IMR-90 (cell line): ENCODE measurements around the gene ABHD2.

ENCODE experiments used
- BHLHE40 ChIP-seq: fragments of 150-350 bp; IDR thresholded peaks from 2 replicates; pipeline ENCODE4 v1.6.1; 2016; ENCODE audit warnings: mild to moderate bottlenecking, low read depth, low read length
- CEBPB ChIP-seq: IDR thresholded peaks from 2 replicates; pipeline ENCODE4 v1.6.1; 2012; ENCODE audit warnings: low read depth, low read length, improper control_type of control experiment
- CTCF ChIP-seq: conservative IDR thresholded peaks from 2 replicates; pipeline ENCODE4 v1.5.1; 2012; ENCODE audit warnings: mild to moderate bottlenecking, low read depth, low read length, improper control_type of control experiment
- ELK1 ChIP-seq: fragments of 150-350 bp; IDR thresholded peaks from 2 replicates; pipeline ENCODE4 v1.6.1; 2016; ENCODE audit warnings: low read depth, mild to moderate bottlenecking, low read length, moderate library complexity, borderline replicate concordance
- MAFK ChIP-seq: IDR thresholded peaks from 2 replicates; pipeline ENCODE4 v1.6.1; 2012; ENCODE audit warnings: low read depth, low read length, improper control_type of control experiment
- MXI1 ChIP-seq: IDR thresholded peaks from 2 replicates; pipeline ENCODE4 v1.6.1; 2012; ENCODE audit warnings: low read depth, mild to moderate bottlenecking, low read length, moderate library complexity, borderline replicate concordance
- POLR2A ChIP-seq: IDR thresholded peaks from 2 replicates; pipeline ENCODE4 v1.6.1; 2012; ENCODE audit warnings: mild to moderate bottlenecking, low read depth, low read length
- RAD21 ChIP-seq: IDR thresholded peaks from 2 replicates; pipeline ENCODE4 v1.6.1; 2012; ENCODE audit warnings: low read length, improper control_type of control experiment
- SMC3 ChIP-seq: fragments of 150-350 bp; IDR thresholded peaks from 2 replicates; pipeline ENCODE4 v1.6.1; 2016; ENCODE audit warnings: low read depth, mild to moderate bottlenecking, antibody characterized with exemption, low read length, moderate library complexity
- TF ChIP-seq, protein P1 (sequence below): fragments of 150-350 bp; IDR thresholded peaks from 2 replicates; pipeline ENCODE4 v1.6.1; 2017; ENCODE audit warnings: mild to moderate bottlenecking, antibody characterized with exemption, low read length, low read depth

DNA sequence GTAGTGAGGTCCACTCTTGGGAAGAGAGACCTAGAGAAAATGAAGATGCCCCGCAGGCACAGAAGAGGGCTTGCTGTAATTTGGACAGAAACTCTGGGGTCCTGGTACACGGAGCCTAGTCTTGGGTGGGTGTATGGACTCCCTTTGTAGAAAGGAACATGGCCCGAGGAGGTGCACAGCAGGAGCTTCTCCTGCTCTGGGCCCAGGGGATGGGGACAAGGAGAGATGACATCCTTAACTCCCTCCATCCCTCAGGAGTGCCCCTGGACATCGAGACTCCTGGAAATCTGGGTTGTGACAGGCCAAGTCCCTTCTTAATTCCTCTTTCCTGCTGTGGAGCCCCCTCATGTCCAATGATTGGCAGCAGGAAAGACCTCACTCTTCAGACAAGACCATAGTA is 29.9 kb upstream of the ABHD2 start:
- TF ChIP-seq CTCF (no peak), RAD21 (no peak), BHLHE40 (no peak), POLR2A (no peak), MXI1 (no peak), ELK1 (no peak), SMC3 (no peak), MAFK (no peak), CEBPB (no peak)
- TF ChIP-seq, protein P1, sequence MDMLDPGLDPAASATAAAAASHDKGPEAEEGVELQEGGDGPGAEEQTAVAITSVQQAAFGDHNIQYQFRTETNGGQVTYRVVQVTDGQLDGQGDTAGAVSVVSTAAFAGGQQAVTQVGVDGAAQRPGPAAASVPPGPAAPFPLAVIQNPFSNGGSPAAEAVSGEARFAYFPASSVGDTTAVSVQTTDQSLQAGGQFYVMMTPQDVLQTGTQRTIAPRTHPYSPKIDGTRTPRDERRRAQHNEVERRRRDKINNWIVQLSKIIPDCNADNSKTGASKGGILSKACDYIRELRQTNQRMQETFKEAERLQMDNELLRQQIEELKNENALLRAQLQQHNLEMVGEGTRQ: no peak
